ENCODE measurements around the gene SLC12A4.

Gene SLC12A4

DNA sequence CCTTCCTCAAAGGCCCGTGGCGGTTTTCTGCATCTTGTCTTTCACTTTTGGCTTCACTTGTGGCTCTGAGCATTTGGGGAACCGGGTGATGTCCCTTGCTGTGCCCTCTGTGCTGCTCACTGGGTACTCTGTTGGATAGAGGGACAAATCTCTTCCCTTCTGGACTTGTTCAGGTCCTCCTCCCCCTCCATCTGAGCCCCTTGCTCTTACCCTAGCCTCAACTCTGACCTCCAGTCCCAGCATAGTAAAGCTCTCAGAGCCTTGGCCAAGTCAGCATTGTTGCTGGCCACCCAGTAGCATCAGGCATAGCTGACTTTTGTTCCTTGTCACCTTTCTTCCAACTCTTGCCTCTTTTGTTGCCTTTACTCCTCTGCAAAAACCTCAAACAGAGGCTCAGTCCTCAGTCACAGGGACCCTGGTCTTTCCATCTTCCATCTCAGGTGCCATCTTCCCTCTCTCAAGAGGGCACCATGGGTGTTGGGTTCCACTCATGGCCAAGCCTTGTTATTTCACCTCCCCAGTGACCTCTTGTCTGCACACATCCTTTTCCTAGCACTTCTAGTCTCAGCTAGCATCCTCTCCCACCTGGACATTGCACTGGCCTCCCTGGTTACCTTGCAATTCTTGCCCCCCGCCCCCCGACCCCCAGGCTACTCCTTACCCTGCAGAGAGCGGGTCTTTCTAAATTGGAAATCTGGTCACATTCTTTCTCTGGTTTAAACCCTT lies 31.4 kb downstream of the SLC12A4 start:
- H3K9me3 Mint-ChIP-seq, result no peaks in the 10 kb centered on the region
- TF ChIP-seq, protein P1, sequence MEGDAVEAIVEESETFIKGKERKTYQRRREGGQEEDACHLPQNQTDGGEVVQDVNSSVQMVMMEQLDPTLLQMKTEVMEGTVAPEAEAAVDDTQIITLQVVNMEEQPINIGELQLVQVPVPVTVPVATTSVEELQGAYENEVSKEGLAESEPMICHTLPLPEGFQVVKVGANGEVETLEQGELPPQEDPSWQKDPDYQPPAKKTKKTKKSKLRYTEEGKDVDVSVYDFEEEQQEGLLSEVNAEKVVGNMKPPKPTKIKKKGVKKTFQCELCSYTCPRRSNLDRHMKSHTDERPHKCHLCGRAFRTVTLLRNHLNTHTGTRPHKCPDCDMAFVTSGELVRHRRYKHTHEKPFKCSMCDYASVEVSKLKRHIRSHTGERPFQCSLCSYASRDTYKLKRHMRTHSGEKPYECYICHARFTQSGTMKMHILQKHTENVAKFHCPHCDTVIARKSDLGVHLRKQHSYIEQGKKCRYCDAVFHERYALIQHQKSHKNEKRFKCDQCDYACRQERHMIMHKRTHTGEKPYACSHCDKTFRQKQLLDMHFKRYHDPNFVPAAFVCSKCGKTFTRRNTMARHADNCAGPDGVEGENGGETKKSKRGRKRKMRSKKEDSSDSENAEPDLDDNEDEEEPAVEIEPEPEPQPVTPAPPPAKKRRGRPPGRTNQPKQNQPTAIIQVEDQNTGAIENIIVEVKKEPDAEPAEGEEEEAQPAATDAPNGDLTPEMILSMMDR (IDR thresholded peaks at IDR 0.05; ENCODE audit: unreplicated experiment in 3 of 3), result no peak
- H3K4me1 Mint-ChIP-seq, result peaks cover 30% of the 10 kb centered on the region
- H3K36me3 Mint-ChIP-seq (ENCODE audit: low read depth), result peaks cover 4% of the 10 kb centered on the region
- no peaks in the 10 kb centered on the region for H3K27me3 Mint-ChIP-seq (ENCODE audit: low read depth)
- H3K27ac Mint-ChIP-seq, result peak overlapping the region; percentile 99 to 100 (median 99)
- peak overlapping the region; percentile 100 for H3K4me3 Mint-ChIP-seq

DNA sequence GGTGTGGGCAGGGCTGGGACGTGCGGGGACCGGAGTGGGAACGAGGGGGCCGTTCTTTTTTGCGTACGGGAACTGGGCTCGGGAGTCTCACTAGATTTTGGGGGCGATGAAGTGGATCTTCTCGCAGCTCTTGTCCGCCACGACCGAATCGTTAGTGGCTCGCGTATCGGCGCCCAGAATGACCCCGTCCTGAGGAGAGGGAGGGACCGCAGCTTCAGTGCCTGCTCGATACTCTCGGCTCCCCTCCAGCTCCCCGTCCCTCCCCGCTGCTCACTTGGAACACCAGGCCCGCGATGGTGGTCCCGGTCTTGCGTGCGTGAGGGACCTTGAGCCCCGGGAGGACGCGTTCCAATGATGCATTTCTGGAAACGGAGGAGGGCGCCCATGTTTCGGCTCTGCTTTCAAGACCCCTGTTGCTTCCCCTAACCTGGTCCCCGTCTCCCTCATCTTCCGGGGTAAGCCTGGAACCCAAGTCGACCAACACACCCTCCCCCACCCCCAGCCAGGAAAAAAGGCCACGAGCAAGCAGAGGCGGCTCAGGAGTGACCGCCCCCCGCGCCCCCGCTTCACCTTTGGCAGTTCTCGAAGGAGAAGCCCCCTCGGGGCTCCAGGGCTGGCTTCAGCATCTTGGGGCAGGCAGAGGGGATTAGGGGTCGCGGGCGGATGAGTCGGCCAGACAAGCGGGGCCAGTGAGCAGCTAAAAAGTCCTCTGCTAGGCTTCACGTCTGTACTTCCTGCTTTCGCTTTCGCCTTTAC lies 32.1 kb downstream of the SLC12A4 start, which contains the start of gene PSMB10:
TSS of gene PSMB10 (minus strand) at position 727 of the 756 bp plus-strand sequence. CDS start at position 626, 101 bp downstream.
- TF ChIP-seq, protein P1 (IDR thresholded peaks at IDR 0.05; ENCODE audit: unreplicated experiment in 3 of 3), result no peak
- Mint-ChIP-seq H3K27me3 (ENCODE audit: low read depth) (no peaks in the 10 kb centered on the region), H3K4me1 (peaks cover 30% of the 10 kb centered on the region), H3K9me3 (no peaks in the 10 kb centered on the region), H3K4me3 (peak within 1 kb of the TSS; percentile 100), H3K27ac (peak within 1 kb of the TSS; percentile 99 to 100 (median 99)), H3K36me3 (ENCODE audit: low read depth) (no peaks in the 10 kb centered on the region)

DNA sequence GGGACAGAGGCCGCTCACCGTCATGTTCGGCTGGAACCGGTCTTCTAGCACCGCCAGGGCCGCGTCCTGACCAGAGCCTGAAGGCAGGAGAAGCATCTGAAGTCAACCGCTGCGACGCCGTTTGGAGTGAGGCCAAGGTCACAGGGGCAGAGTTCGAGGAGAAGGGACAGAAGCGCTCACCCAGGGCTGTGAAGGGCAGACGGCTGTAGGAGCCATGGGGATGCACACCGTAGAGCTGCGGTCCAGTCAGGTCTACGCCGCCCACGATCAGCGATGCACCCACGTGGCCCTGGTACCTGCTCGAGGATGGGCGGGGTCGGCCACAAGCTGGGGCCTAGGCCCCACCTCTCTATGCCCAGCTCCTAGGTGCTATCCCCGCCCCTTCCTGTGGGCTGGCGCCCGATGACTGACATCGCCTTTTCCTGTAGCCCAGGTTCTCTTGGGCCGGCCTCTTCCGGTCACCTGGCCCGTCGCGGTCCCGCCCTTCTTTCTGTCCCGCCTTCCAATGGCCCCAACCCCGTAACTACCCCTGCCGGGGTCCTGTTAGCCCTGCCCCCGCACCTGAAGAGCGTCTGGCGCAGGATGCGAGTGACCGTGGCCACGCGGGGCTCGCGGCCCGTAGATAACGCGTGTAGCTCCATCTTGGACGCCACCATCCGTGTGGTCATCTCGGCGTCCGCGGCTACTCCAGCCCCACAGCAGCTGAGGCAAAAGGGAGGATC lies 32.9 kb downstream of the SLC12A4 start:
- TF ChIP-seq, protein P1 (IDR thresholded peaks at IDR 0.05; ENCODE audit: unreplicated experiment in 3 of 3), result no peak
- no peaks in the 10 kb centered on the region for H3K9me3 Mint-ChIP-seq
- H3K27ac Mint-ChIP-seq, result peak overlapping the region; percentile 99 to 100 (median 99)
- H3K4me1 Mint-ChIP-seq, result peaks cover 30% of the 10 kb centered on the region
- no peaks in the 10 kb centered on the region for H3K27me3 Mint-ChIP-seq (ENCODE audit: low read depth)
- H3K4me3 Mint-ChIP-seq, result peak overlapping the region; percentile 100
- no peaks in the 10 kb centered on the region for H3K36me3 Mint-ChIP-seq (ENCODE audit: low read depth)

DNA sequence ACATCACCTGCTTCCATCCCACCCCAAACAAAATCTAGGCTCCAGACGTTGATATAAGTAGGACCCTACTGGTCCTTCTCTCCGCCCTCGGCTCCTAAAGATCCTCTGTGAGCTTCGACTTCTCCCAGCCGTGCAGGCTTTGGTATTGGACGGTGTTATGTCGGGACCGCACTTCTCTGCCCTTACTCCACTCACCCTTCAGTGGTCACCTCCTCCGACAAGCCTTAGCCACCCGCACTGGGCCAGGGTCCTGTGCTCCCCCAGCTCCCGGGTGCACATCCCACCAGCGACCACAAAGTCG lies 33.4 kb downstream of the SLC12A4 start:
- TF ChIP-seq, protein P1 (IDR thresholded peaks at IDR 0.05; ENCODE audit: unreplicated experiment in 3 of 3), result no peak
- Mint-ChIP-seq H3K4me3 (peak overlapping the region; percentile 100), H3K4me1 (peaks cover 30% of the 10 kb centered on the region), H3K9me3 (no peaks in the 10 kb centered on the region), H3K27me3 (ENCODE audit: low read depth) (no peaks in the 10 kb centered on the region), H3K36me3 (ENCODE audit: low read depth) (no peaks in the 10 kb centered on the region), H3K27ac (peak overlapping the region; percentile 99 to 100 (median 99))

DNA sequence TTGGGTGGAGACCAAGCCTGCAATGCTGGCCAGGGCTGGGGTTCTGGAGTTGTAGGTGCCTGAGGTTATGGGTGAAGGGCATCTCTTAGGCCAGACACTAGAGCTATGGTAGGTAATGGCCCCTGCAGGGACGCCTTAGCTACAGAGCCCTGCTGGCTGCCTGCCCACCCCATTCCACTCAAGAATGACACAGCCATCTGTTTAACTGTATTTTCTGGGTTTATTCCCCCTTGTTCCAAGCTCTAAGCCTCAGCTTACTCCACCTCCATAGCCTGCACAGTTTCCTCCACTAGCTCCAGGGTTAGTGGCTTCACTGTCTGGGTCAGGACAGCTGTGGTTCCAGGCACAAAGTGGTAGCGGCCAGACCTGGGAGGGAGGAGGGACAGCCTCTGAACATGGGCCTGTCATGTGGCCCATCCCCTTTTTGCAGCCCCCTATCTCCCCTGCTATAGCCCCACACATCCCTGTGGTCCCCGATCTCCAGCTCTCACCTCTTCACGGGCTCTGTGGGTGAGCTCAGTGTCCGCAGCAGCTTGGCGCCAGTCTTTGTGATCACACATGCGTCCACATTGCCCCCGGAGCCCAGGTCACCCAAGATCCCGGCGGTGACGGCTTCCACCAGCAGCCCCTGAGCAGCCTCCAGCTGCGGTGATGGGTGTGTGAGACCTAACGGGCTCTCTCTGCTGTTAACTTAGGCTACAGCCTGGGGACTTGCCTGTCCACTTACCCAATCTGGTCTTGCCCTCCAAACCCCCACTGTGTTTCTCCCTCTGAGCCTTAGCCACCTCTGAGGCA lies 33.9 kb downstream of the SLC12A4 start:
- Mint-ChIP-seq H3K4me1 (peaks cover 30% of the 10 kb centered on the region), H3K36me3 (ENCODE audit: low read depth) (no peaks in the 10 kb centered on the region), H3K9me3 (no peaks in the 10 kb centered on the region), H3K27ac (peak overlapping the region in 2 of 3 experiments; percentile 99 to 100), H3K27me3 (ENCODE audit: low read depth) (no peaks in the 10 kb centered on the region), H3K4me3 (peak overlapping the region; percentile 100)
- TF ChIP-seq, protein P1 (IDR thresholded peaks at IDR 0.05; ENCODE audit: unreplicated experiment in 3 of 3), result no peak
